GM13976 (cell line): ENCODE results near the gene ZDHHC11.

Source experiments
- DNase-seq: peaks from one replicate; pipeline ENCODE4 v3.0.0; 2012; ENCODE audit warnings: low spot score
- CTCF ChIP-seq: IDR thresholded peaks from 2 replicates; pipeline ENCODE4 v1.5.1; 2012; ENCODE audit warnings: borderline replicate concordance, mild to moderate bottlenecking; ENCODE audit not compliant: insufficient read depth; ENCODE audit errors: extremely low read depth, missing control alignments, control extremely low read depth
- in situ Hi-C: fragments of 300-500 bp; cut with MboI; formaldehyde crosslinking; loops from one replicate; pipeline ENCODE4 v1.12.0; 2022; ENCODE audit warnings: low sequenced_read_pairs, mixed read lengths, inconsistent platforms; ENCODE audit not compliant: unreplicated experiment

Gene ZDHHC11

GRCh38 chr5:865168-865521, 14.4 kb upstream of the ZDHHC11 start:
- TF ChIP-seq CTCF: no peak

GRCh38 chr5:864492-865167, 13.8 kb upstream of the ZDHHC11 start:
- no peak for DNase-seq
- in situ Hi-C loops: no loop called here
- no peak for TF ChIP-seq CTCF

More at GRCh38 chr5:865168-865521, 14.4 kb upstream of the ZDHHC11 start:
- DNase-seq: no peak
- in situ Hi-C loops: no loop called here

GRCh38 chr5:863244-863805, 12.5 kb upstream of the ZDHHC11 start:
- TF ChIP-seq CTCF: no peak
- no peak for DNase-seq
- in situ Hi-C loops: no loop called here

- DNase-seq: no peak
- in situ Hi-C loops: no loop called here
- TF ChIP-seq CTCF: no peak
Measured at GRCh38 chr5:862367-863243, 11.8 kb upstream of the ZDHHC11 start.

GRCh38 chr5:861442-862366, 10.9 kb upstream of the ZDHHC11 start:
- no peak for TF ChIP-seq CTCF
- DNase-seq: no peak
- in situ Hi-C loops: no loop called here
